Adipocyte (in vitro differentiated cells): ENCODE measurements around the gene ZNG1A.
"Not testable (repeated sequence)": the region's sequence is repeated elsewhere in the genome, so short reads cannot be mapped to it uniquely, and the experiment has no call there.

Experiments used
- DNase-seq: peaks from one replicate; pipeline ENCODE4 v3.0.0-alpha.2; 2015; ENCODE audit warnings: low read depth
- H3K27me3 ChIP-seq: replicated peaks from 2 replicates; pipeline ENCODE4 v1.7.0; 2013; ENCODE audit warnings: mild to moderate bottlenecking, low read length, moderate library complexity; ENCODE audit not compliant: control insufficient read depth, insufficient read depth
- H3K36me3 ChIP-seq: 2 replicates; pipeline ENCODE4 v1.7.0; 2013; ENCODE audit warnings: low read length, mild to moderate bottlenecking, moderate library complexity; ENCODE audit not compliant: control insufficient read depth, insufficient read depth, severe bottlenecking
- H3K4me1 ChIP-seq: 2 replicates; pipeline ENCODE4 v1.7.0; 2013; ENCODE audit warnings: mild to moderate bottlenecking, low read length, moderate library complexity; ENCODE audit not compliant: control insufficient read depth, insufficient read depth
- H3K4me3 ChIP-seq: 2 replicates; pipeline ENCODE4 v1.7.0; 2013; ENCODE audit warnings: mild to moderate bottlenecking, low read length, moderate library complexity
- H3K9ac ChIP-seq: 2 replicates; pipeline ENCODE4 v1.7.0; 2013; ENCODE audit warnings: mild to moderate bottlenecking, low read length, moderate library complexity
- H3K9me3 ChIP-seq: 2 replicates; pipeline ENCODE4 v1.7.0; 2013; ENCODE audit warnings: mild to moderate bottlenecking, low read length, moderate library complexity; ENCODE audit not compliant: control insufficient read depth

Gene ZNG1A

DNA sequence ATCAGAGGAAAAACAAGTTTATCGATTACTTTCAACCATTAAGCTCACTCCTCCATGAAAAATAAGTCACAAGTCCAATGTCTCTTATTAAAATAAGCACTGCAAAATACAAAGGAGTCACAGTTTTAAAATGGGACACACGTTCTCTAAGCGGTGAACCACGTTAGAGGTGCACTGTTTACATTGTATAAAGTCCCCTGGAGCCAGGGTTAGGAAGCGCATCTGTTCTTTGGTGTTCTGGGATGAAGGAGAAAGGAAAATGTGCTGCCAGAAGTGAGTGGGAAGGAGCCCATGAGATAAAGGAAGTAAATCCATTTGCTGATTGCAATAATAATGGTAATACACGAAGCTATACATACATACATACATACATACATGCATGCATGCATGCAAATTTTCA lies 91.0 kb downstream of the ZNG1A start:
- H3K36me3 ChIP-seq, DNase-seq, H3K27me3 ChIP-seq, H3K4me3 ChIP-seq, H3K9ac ChIP-seq, H3K9me3 ChIP-seq, H3K4me1 ChIP-seq: not testable (repeated sequence)

DNA sequence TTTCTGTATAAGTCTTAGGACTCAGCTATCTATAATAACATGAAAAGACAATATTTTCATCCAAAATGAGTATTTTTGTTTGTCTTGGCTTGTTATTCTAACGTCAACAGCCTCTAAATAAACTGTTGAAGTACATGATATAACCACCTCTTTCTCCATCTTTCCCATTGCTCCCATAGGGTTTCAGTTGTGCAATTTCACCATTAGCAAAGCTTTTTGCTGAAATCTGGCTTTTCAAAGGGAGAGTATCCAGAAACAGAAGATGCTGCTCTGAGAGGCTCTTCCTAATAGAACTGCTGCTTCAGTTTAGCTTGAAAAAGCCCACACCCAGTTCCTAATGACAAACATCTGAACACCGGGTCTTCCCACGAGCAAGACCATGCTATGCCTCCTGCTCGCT lies 91.8 kb downstream of the ZNG1A start:
- H3K9ac ChIP-seq, H3K4me3 ChIP-seq, H3K36me3 ChIP-seq, DNase-seq, H3K27me3 ChIP-seq, H3K4me1 ChIP-seq, H3K9me3 ChIP-seq: not testable (repeated sequence)

DNA sequence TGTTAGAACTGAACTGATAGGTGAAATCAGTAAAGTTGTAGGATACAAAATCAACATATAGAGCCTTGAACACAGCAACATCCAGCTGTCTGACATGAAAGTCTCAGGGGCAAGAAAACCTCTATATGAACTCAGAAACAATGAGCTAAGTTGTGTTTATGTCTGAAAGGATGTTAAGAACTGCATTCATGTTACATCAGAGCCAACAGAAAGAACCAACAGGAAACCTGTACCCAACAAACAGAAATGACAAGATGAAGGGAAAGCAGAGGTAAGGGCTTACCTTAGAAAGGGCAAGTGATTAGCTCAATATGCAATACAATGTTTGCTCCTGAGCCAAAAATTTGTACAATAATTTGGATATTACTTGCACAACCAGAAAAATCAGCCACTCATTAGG lies 92.2 kb downstream of the ZNG1A start:
- not testable (repeated sequence) for H3K4me3 ChIP-seq, H3K9ac ChIP-seq, H3K27me3 ChIP-seq, H3K4me1 ChIP-seq, H3K9me3 ChIP-seq, H3K36me3 ChIP-seq, DNase-seq

DNA sequence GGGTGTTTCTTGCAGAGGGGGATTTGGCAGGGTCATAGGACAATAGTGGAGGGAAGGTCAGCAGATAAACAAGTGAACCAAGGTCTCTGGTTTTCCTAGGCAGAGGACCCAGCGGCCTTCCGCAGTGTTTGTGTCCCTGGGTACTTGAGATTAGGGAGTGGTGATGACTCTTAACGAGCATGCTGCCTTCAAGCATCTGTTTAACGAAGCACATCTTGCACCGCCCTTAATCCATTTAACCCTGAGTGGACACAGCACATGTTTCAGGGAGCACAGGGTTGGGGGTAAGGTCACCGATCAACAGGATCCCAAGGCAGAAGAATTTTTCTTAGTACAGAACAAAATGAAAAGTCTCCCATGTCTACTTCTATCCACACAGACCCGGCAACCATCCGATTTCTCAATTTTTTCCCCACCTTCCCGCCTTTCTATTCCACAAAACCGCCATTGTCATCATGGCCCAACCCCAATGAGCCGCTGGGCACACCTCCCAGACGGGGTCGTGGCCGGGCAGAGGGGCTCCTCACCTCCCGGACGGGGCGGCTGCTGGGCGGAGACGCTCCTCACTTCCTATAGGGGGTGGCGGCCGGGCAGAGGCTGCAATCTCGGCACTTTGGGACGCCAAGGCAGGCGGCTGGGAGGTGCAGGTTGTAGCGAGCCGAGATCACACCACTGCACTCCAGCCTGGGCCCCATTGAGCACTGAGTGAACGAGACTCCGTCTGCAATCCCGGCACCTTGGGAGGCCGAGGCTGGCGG lies 95.7 kb downstream of the ZNG1A start:
- not testable (repeated sequence) for DNase-seq, H3K27me3 ChIP-seq, H3K4me1 ChIP-seq, H3K4me3 ChIP-seq, H3K9me3 ChIP-seq, H3K9ac ChIP-seq, H3K36me3 ChIP-seq

DNA sequence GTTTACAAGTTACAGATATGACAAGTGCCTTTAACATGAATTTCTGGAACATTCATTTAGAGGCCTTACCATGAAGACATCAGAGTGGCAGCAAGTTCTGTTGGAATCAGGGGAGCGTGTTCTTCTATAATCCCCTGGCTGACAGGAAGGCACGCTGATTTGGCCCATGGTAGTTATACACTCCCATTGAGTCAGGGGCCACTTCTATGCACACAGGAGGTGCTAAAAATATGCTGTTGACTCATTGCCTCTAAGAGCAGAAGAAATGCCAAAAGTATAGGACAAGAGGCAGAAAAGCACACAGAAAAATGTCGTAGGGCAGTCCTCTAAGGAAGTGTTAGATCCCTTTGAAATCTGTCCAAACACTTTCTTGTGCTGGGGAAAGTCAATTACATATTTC lies 100.5 kb downstream of the ZNG1A start:
- H3K27me3 ChIP-seq, H3K9me3 ChIP-seq, H3K36me3 ChIP-seq, H3K4me1 ChIP-seq, H3K9ac ChIP-seq, H3K4me3 ChIP-seq, DNase-seq: not testable (repeated sequence)

DNA sequence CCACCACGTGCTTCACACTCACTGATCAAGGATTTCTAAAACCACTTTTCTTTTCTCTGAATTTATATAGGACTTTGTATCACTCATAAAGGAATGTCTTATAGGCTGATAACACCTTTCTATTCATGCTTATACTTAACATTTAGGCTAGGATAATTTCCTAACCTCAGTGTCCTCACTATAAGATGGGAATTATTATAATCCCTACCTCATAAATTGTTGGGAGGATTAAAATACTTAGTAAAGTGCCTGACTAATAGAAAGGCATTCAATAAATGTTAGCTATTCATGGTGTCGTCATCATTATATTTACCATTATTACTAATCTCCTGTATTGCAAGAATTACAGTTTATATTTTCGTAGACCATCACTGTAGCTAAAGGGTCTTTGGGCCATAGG lies 102.5 kb downstream of the ZNG1A start:
- H3K27me3 ChIP-seq, H3K4me3 ChIP-seq, H3K4me1 ChIP-seq, DNase-seq, H3K9ac ChIP-seq, H3K36me3 ChIP-seq, H3K9me3 ChIP-seq: not testable (repeated sequence)

DNA sequence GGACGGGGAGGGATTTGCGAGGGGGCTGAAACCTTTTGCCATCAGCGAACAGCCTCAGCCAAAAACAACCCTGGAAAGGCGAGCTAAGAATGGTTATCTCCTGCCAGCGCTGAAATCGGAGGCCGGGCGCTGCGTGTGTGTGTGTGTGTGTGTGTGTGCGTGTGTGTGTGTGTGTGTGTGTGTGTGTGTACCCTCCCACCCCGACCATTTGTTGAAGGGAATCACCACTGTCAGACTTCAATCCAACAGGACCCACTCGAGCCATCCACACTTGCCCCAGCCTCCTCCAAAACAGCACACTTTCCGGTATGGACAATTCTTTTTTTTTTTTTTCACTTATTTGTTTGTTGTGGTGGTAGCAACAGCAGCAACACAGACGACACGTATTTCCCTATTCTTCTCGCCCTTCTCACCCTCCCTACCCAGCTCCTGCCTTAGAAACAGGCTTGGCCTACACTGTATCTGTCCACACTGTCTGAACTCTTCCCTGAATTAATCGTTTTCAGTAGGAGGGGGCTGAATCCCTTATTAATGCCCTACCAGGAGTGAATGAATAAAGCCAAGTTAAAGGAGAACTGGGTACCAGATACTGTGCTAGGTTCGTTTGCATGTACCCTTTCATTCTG lies 104.8 kb downstream of the ZNG1A start:
- not testable (repeated sequence) for DNase-seq, H3K27me3 ChIP-seq, H3K9ac ChIP-seq, H3K36me3 ChIP-seq, H3K4me1 ChIP-seq, H3K9me3 ChIP-seq
- peak overlapping the region; percentile 66 for H3K4me3 ChIP-seq

DNA sequence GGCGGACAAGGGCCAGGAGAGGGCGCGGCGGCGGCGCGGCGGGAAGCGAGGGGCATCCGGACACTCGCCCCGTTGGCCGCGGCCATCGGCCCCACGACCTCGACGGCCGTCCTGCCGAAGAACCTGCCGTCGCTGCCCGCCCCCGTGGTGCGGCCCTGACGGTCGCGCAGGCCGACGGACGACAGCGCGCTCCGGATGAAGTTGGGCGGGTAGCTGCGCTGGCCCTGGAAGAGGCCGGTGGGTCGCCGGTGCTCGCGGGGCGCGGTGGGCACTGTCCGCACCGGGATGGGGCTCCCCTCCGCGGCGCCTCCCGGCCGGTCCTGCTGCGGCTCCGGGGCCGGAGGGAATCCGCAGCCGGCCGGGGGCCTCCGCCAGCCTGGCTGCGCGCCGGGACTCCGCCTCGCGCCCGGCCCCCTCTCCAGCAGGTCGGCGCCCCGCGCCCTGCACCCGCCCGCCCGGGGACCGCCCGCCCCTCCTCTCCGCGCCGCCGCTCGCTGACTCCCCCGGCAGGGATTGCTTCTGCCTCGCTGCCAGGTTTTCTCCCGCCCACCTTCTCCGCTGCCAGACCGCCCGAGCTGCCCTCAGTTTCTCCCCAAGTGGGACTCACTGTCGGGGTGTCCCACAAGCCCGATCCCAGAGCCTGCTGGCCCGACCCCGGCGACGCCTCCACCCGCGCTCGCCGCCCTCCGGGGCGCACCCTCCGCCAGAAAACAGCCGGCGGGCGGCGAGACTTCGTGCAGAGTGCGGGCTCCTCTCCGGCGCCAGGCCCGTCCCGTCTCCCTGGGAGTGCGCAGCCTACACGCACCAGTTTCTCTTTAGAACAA lies 105.6 kb downstream of the ZNG1A start:
- H3K4me3 ChIP-seq, result peak overlapping the region; percentile 66
- H3K9ac ChIP-seq, H3K27me3 ChIP-seq, H3K9me3 ChIP-seq, H3K36me3 ChIP-seq, H3K4me1 ChIP-seq: not testable (repeated sequence)
- DNase-seq, result peak; percentile 14
